ENCODE measurements around the gene LZTS3.
"Not testable (repeated sequence)": the region's sequence is repeated elsewhere in the genome, so short reads cannot be mapped to it uniquely, and the experiment has no call there.

- TF ChIP-seq POLR2AphosphoS5 (IDR thresholded peaks at IDR 0.05; ENCODE audit: borderline replicate concordance, low read depth, low read length); EZH2 (IDR thresholded peaks at IDR 0.05): not testable (repeated sequence)
Observed at GRCh38 chr20:3124163-3124562, 49.2 kb downstream of the LZTS3 start.

Measured in SK-N-MC (cell line).